ENCODE results near the gene URB1. TPM values are rescaled to one million over a fixed set of nuclear protein-coding genes. Genes with fewer than 3 reads are reported as not detected.

Gene URB1
- total and polyA plus RNA-seq, 4 donors = 3.7 to 17.6 (median 11.4) TPM

- H3K4me1 ChIP-seq (ENCODE audit: control insufficient read depth in 5 of 5, insufficient read depth in 5 of 5, low read length in 5 of 5) = no peaks in the 10 kb centered on the region
These were observed 39.7 kb downstream of the URB1 start for GRCh38 chr21:32353002-32353711.

GRCh38 chr21:32352526-32352925, 40.3 kb downstream of the URB1 start:
- H3K9me3 ChIP-seq (ENCODE audit: control insufficient read depth in 4 of 4, insufficient read depth in 3 of 4, low read length in 3 of 4) = no peaks in the 10 kb centered on the region
- peaks cover 34 to 72% (median 45%) of the 10 kb centered on the region in 4 donors for H3K36me3 ChIP-seq (ENCODE audit: control insufficient read depth in 4 of 4, insufficient read depth in 4 of 4, low read length in 4 of 4)
- TF ChIP-seq CTCF (IDR thresholded peaks at IDR 0.05; ENCODE audit: control extremely low read depth, extremely low read depth) = no peak
- DNase-seq (no peak), ATAC-seq (ENCODE audit: insufficient read depth, low FRiP score) (no peak)
- no peaks in the 10 kb centered on the region for H3K27me3 ChIP-seq (ENCODE audit: control insufficient read depth in 3 of 3, insufficient read depth in 3 of 3, low read length in 2 of 3)
- H3K9ac ChIP-seq (ENCODE audit: insufficient read depth in 1 of 2, low read length in 2 of 2) = no peak overlapping the region
- 91% methylated on average over 7 of the region's 7 CpGs for WGBS, 2 donors
- no peak overlapping the region for H3K27ac ChIP-seq (ENCODE audit: low read depth in 1 of 2, low read length in 1 of 2)
- H3K4me3 ChIP-seq = no peak overlapping the region
- no peaks in the 10 kb centered on the region for H3K4me1 ChIP-seq (ENCODE audit: control insufficient read depth in 5 of 5, insufficient read depth in 5 of 5, low read length in 5 of 5)

More at GRCh38 chr21:32353002-32353711, 39.7 kb downstream of the URB1 start:
- no peaks in the 10 kb centered on the region for H3K27me3 ChIP-seq (ENCODE audit: control insufficient read depth in 3 of 3, insufficient read depth in 3 of 3, low read length in 2 of 3)
- no peak overlapping the region for H3K27ac ChIP-seq (ENCODE audit: low read depth in 1 of 2, low read length in 1 of 2)
- no peak overlapping the region for H3K4me3 ChIP-seq
- ATAC-seq (ENCODE audit: insufficient read depth, low FRiP score) (no peak), DNase-seq (no peak)
- 96 to 97% methylated on average over 8 of the region's 8 CpGs for WGBS, 2 donors
- no peak for TF ChIP-seq CTCF (IDR thresholded peaks at IDR 0.05; ENCODE audit: control extremely low read depth, extremely low read depth)
- no peaks in the 10 kb centered on the region for H3K9me3 ChIP-seq (ENCODE audit: control insufficient read depth in 4 of 4, insufficient read depth in 3 of 4, low read length in 3 of 4)
- H3K36me3 ChIP-seq (ENCODE audit: control insufficient read depth in 4 of 4, insufficient read depth in 4 of 4, low read length in 4 of 4) = peaks cover 29 to 69% (median 45%) of the 10 kb centered on the region in 4 donors
- H3K9ac ChIP-seq (ENCODE audit: insufficient read depth in 1 of 2, low read length in 2 of 2) = no peak overlapping the region

GRCh38 chr21:32351428-32351827, 41.4 kb downstream of the URB1 start:
- no peaks in the 10 kb centered on the region for H3K27me3 ChIP-seq (ENCODE audit: control insufficient read depth in 3 of 3, insufficient read depth in 3 of 3, low read length in 2 of 3)
- no peak overlapping the region for H3K4me3 ChIP-seq
- H3K9ac ChIP-seq (ENCODE audit: insufficient read depth in 1 of 2, low read length in 2 of 2) = no peak overlapping the region
- ATAC-seq (ENCODE audit: insufficient read depth, low FRiP score) (no peak), DNase-seq (no peak)
- H3K4me1 ChIP-seq (ENCODE audit: control insufficient read depth in 5 of 5, insufficient read depth in 5 of 5, low read length in 5 of 5) = no peaks in the 10 kb centered on the region
- no peak for TF ChIP-seq CTCF (IDR thresholded peaks at IDR 0.05; ENCODE audit: control extremely low read depth, extremely low read depth)
- 76 to 90% methylated on average over 6 of the region's 6 CpGs for WGBS, 2 donors
- no peaks in the 10 kb centered on the region for H3K9me3 ChIP-seq (ENCODE audit: control insufficient read depth in 4 of 4, insufficient read depth in 3 of 4, low read length in 3 of 4)
- peaks cover 34 to 77% (median 45%) of the 10 kb centered on the region in 4 donors for H3K36me3 ChIP-seq (ENCODE audit: control insufficient read depth in 4 of 4, insufficient read depth in 4 of 4, low read length in 4 of 4)
- no peak overlapping the region for H3K27ac ChIP-seq (ENCODE audit: low read depth in 1 of 2, low read length in 1 of 2)
